Astrocyte of the spinal cord (primary cell): ENCODE results near the gene GTF2A1.

Experiments
- DNase-seq: peaks from one replicate; pipeline ENCODE4 v3.0.0; 2011; ENCODE audit warnings: low read depth, low spot score
- H3K4me3 ChIP-seq: 2 replicates; pipeline ENCODE4 v1.5.1; 2011; ENCODE audit warnings: low read depth, mild to moderate bottlenecking, low read length, moderate library complexity
- CTCF ChIP-seq: IDR thresholded peaks from 2 replicates; pipeline ENCODE4 v1.5.1; 2012; ENCODE audit warnings: low read depth, mild to moderate bottlenecking, low read length, inconsistent platforms
- in situ Hi-C: cut with HindIII; loops from 2 replicates; pipeline ENCODE4 v1.10.0; 2017; ENCODE audit warnings: low sequenced_read_pairs

GTF2A1 gene

GRCh38 chr14:81263777-81264410 is 43.1 kb upstream of the GTF2A1 start:
- TF ChIP-seq CTCF: no peak
- in situ Hi-C loops: no loop called here
- no peak overlapping the region for H3K4me3 ChIP-seq
- DNase-seq: no peak

- DNase-seq: no peak
- no peak overlapping the region for H3K4me3 ChIP-seq
- in situ Hi-C loops: no loop called here
- no peak for TF ChIP-seq CTCF
Observed at GRCh38 chr14:81261176-81261575, 40.4 kb upstream of the GTF2A1 start.

- no peak for DNase-seq
- in situ Hi-C loops: no loop called here
- H3K4me3 ChIP-seq: no peak overlapping the region
- no peak for TF ChIP-seq CTCF
Observed at GRCh38 chr14:81260732-81261131, 40.0 kb upstream of the GTF2A1 start.

- in situ Hi-C loops: no loop called here
- no peak for TF ChIP-seq CTCF
- H3K4me3 ChIP-seq: no peak overlapping the region
- DNase-seq: no peak
Observed at GRCh38 chr14:81256289-81256960, 35.7 kb upstream of the GTF2A1 start.

GRCh38 chr14:81252278-81252677 is 31.5 kb upstream of the GTF2A1 start:
- no peak for TF ChIP-seq CTCF
- in situ Hi-C loops: no loop called here
- no peak overlapping the region for H3K4me3 ChIP-seq
- DNase-seq: no peak

GRCh38 chr14:81247271-81247766 is 26.6 kb upstream of the GTF2A1 start:
- H3K4me3 ChIP-seq: no peak overlapping the region
- no peak for DNase-seq
- no peak for TF ChIP-seq CTCF
- in situ Hi-C loops: no loop called here
